ENCODE measurements around the gene FAM78B. TPM values are rescaled to one million over a fixed set of nuclear protein-coding genes. Genes with fewer than 3 reads are reported as not detected.

FAM78B gene
- total and polyA plus RNA-seq, 2 of the 8 experiments (the other 6 are each of a cell fraction or from before 2014, with no cell fraction given): 2.3 to 3.6 TPM

GRCh38 chr1:166080277-166080966 is 86.4 kb downstream of the FAM78B start:
- Histone ChIP-seq H3K27ac (ENCODE audit: low read depth, low read length) (no peak overlapping the region), H3K9ac (replicated peaks in 1 of 4; ENCODE audit: extremely low read depth in 1 of 4, low read depth in 3 of 4, low read length in 3 of 4) (no peak overlapping the region), H3K56ac (replicated peaks; ENCODE audit: insufficient read length, low read depth, low read length) (no peak overlapping the region), H4K91ac (replicated peaks; ENCODE audit: insufficient read length, low read length) (no peak overlapping the region), H3K14ac (ENCODE audit: insufficient read length) (no peak overlapping the region), H2BK20ac (ENCODE audit: low read length) (no peak overlapping the region), H2AFZ (ENCODE audit: low read length) (no peak overlapping the region), H3K27me3 (replicated peaks in 1 of 4; ENCODE audit: control insufficient read depth in 3 of 4, extremely low read depth in 1 of 4, insufficient read depth in 3 of 4, low read length in 3 of 4) (no peaks in the 10 kb centered on the region), H3K4ac (replicated peaks; ENCODE audit: insufficient read length, low read depth, low read length) (no peak overlapping the region), H3K18ac (ENCODE audit: extremely low read depth, low read length) (no peak overlapping the region), H3K9me3 (ENCODE audit: insufficient read depth in 2 of 2, low read depth in 1 of 2, low read length in 1 of 2) (no peaks in the 10 kb centered on the region), H3K23ac (ENCODE audit: insufficient read length) (no peak overlapping the region), H3K23me2 (ENCODE audit: low read depth, low read length) (peaks cover 1% of the 10 kb centered on the region; the same call in 1 of the 2 replicates), H3K4me2 (ENCODE audit: insufficient read depth in 1 of 2, low read depth in 2 of 2, low read length in 2 of 2) (no peak overlapping the region), H2BK120ac (replicated peaks; ENCODE audit: low read depth, low read length) (no peak overlapping the region), H2BK15ac (ENCODE audit: low read length) (no peak overlapping the region), H4K20me1 (replicated peaks in 1 of 2; ENCODE audit: control insufficient read depth in 1 of 2, insufficient read depth in 2 of 2, low read length in 2 of 2) (no peaks in the 10 kb centered on the region), H3K36me3 (ENCODE audit: control insufficient read depth in 2 of 4, insufficient read depth in 4 of 4, low read length in 3 of 4) (no peaks in the 10 kb centered on the region), H2BK5ac (ENCODE audit: low read depth, low read length) (no peak overlapping the region), H4K8ac (ENCODE audit: extremely low read depth, insufficient read depth, low read length) (peak overlapping the region; percentile 43; the same call in 1 of the 2 replicates), H2AK5ac (ENCODE audit: low read depth, low read length) (no peak overlapping the region), H4K5ac (ENCODE audit: insufficient read length, low read depth, low read length) (no peak overlapping the region), H3K79me2 (ENCODE audit: control insufficient read depth in 1 of 2, insufficient read depth in 2 of 2, low read length in 2 of 2) (no peaks in the 10 kb centered on the region), H3K4me1 (replicated peaks in 1 of 4; ENCODE audit: control insufficient read depth in 3 of 4, insufficient read depth in 4 of 4, low read length in 3 of 4) (no peaks in the 10 kb centered on the region), H3K79me1 (ENCODE audit: low read depth, low read length) (no peaks in the 10 kb centered on the region), H3K4me3 (ENCODE audit: extremely low read depth in 1 of 4, insufficient read depth in 2 of 4, low read depth in 3 of 4, low read length in 4 of 4) (no peak overlapping the region), H2BK12ac (ENCODE audit: low read depth, low read length) (no peak overlapping the region)
- WGBS, 2 experiments (ENCODE audit: extremely low coverage in 1 of 2, insufficient coverage in 1 of 2, insufficient read length in 1 of 2, insufficient replicate concordance in 2 of 2, low coverage in 1 of 2, low lambda C conversion rate in 2 of 2, missing lambda C conversion rate in 1 of 2): 89% methylated on average over 9 of the region's 9 CpGs; no CpG with 5 or more reads in 1 of the 2 experiments
- ChIA-PET CTCF (ENCODE audit: partially characterized antibody) (interaction anchor here (0.8 to 1.3 kb wide), 3 partner anchors 16 to 399 kb away, joined by 3 read pairs; no protein-coding TSS in a partner anchor), POLR2A (ENCODE audit: partially characterized antibody) (interaction anchor here (1.5 kb wide), 1 partner anchor 9 kb away, joined by 4 read pairs; no protein-coding TSS in a partner anchor)
- peak in 1 of 2 experiments; percentile 35 for DNase-seq (ENCODE audit: low read depth in 1 of 2, low spot score in 2 of 2)
- FAIRE-seq: no peak
- TF ChIP-seq CBX8 (IDR thresholded peaks at IDR 0.05; ENCODE audit: borderline replicate concordance, low read depth, low read length) (no peak), CHD2 (IDR thresholded peaks at IDR 0.05; ENCODE audit: low read length) (no peak), PHF8 (conservative IDR thresholded peaks at IDR 0.05; ENCODE audit: low read depth, low read length) (no peak), MAX (IDR thresholded peaks at IDR 0.05) (no peak), GABPA (IDR thresholded peaks at IDR 0.05; ENCODE audit: borderline replicate concordance, insufficient read depth, low read length) (no peak), RAD21 (IDR thresholded peaks at IDR 0.05 in 1 of 2, conservative IDR thresholded peaks at IDR 0.05 in 1 of 2; ENCODE audit: low read depth in 2 of 2, low read length in 2 of 2) (no peak), SIX5 (IDR thresholded peaks at IDR 0.05; ENCODE audit: low read depth, low read length) (no peak), SP1 (IDR thresholded peaks at IDR 0.05; ENCODE audit: low read depth, low read length) (no peak), ATF3 (IDR thresholded peaks at IDR 0.05; ENCODE audit: insufficient read depth, low read depth, low read length) (no peak), RXRA (IDR thresholded peaks at IDR 0.05; ENCODE audit: insufficient read depth, low read depth, low read length) (no peak), POLR2AphosphoS5 (IDR thresholded peaks at IDR 0.05; ENCODE audit: low read depth, low read length) (no peak), TCF12 (IDR thresholded peaks at IDR 0.05; ENCODE audit: low read depth, low read length) (no peak)
